Hepatocyte (in vitro differentiated cells): Measurements from ENCODE around the gene PRKCZ. TPM values are rescaled to one million over a fixed set of nuclear protein-coding genes. Genes with fewer than 3 reads are reported as not detected.

Source experiments
- DNase-seq: peaks from one replicate; pipeline ENCODE4 v3.0.0-alpha.2; 2016; ENCODE audit warnings: low spot score
- H2AFZ ChIP-seq: fragments of 200-600 bp; sonication (generic); 2 replicates; pipeline ENCODE4 v1.6.0; 2016; ENCODE audit warnings: antibody characterized with exemption, mild to moderate bottlenecking
- H3K27ac ChIP-seq: fragments of 200-600 bp; sonication (generic); 2 replicates; pipeline ENCODE4 v1.5.1; 2016; ENCODE audit warnings: mild to moderate bottlenecking
- H3K27me3 ChIP-seq: fragments of 200-600 bp; sonication (generic); 2 replicates; pipeline ENCODE4 v1.6.1; 2016
- H3K36me3 ChIP-seq: fragments of 200-600 bp; sonication (generic); replicated peaks from 2 replicates; pipeline ENCODE4 v1.5.1; 2016; ENCODE audit warnings: low read depth; ENCODE audit not compliant: insufficient read depth
- H3K4me1 ChIP-seq: fragments of 200-600 bp; sonication (generic); 2 replicates; pipeline ENCODE4 v1.5.1; 2016; ENCODE audit warnings: mild to moderate bottlenecking, moderate library complexity; ENCODE audit not compliant: insufficient read depth
- H3K4me2 ChIP-seq: fragments of 200-600 bp; sonication (generic); 2 replicates; pipeline ENCODE4 v1.6.0; 2016
- H3K4me3 ChIP-seq: fragments of 200-600 bp; sonication (generic); 2 replicates; pipeline ENCODE4 v1.5.1; 2016; ENCODE audit warnings: mild to moderate bottlenecking
- H3K79me2 ChIP-seq: fragments of 200-600 bp; sonication (generic); 2 replicates; pipeline ENCODE4 v1.6.0; 2017; ENCODE audit warnings: mild to moderate bottlenecking
- H3K9me2 ChIP-seq: fragments of 200-600 bp; sonication (generic); replicated peaks from 2 replicates; pipeline ENCODE4 v1.6.0; 2017; ENCODE audit warnings: mild to moderate bottlenecking; ENCODE audit not compliant: insufficient read depth
- H3K9me3 ChIP-seq: fragments of 200-600 bp; sonication (generic); 2 replicates; pipeline ENCODE4 v1.5.1; 2016; ENCODE audit warnings: low read depth, mild to moderate bottlenecking
- H4K20me1 ChIP-seq: fragments of 200-600 bp; sonication (generic); 2 replicates; pipeline ENCODE4 v1.6.0; 2016; ENCODE audit warnings: mild to moderate bottlenecking; ENCODE audit not compliant: insufficient read depth, poor library complexity, severe bottlenecking
- EZH2 ChIP-seq: fragments of 200-600 bp; sonication (generic); IDR thresholded peaks from 2 replicates; pipeline ENCODE4 v1.6.1; 2016; ENCODE audit warnings: antibody characterized with exemption, mild to moderate bottlenecking, borderline replicate concordance
- EZH2phosphoT487 ChIP-seq: fragments of 200-600 bp; sonication (generic); IDR thresholded peaks from one replicate; pipeline ENCODE4 v1.6.1; 2018; ENCODE audit warnings: antibody characterized with exemption, mild to moderate bottlenecking, low read depth, moderate library complexity; ENCODE audit not compliant: unreplicated experiment, severe bottlenecking
- WGBS: methylation state at CpG from one replicate; pipeline ENCODE4 v1.1.6; 2016; ENCODE audit warnings: low lambda C conversion rate; ENCODE audit errors: missing lambda C conversion rate; 5-methylcytosine and 5-hydroxymethylcytosine counted together
- polyA plus RNA-seq: library from polyadenylated mRNA; unstranded; fragments of >200 nt; fragmentation: Nextera tagmentation; extraction: Ambion mirVana; gene quantifications from 2 replicates; pipeline ENCODE4 v1.2.1, GENCODE V29; 2016
- total RNA-seq: library from RNA; depleted of rRNA; stranded (reverse); fragments of >200 nt; gene quantifications from 2 replicates; pipeline ENCODE4 v1.2.3, GENCODE V29; 2014
- TF ChIP-seq, protein P1 (sequence below): fragments of 200-600 bp; sonication (generic); IDR thresholded peaks from 2 replicates; pipeline ENCODE4 v1.5.1; 2016; ENCODE audit warnings: antibody characterized with exemption, mild to moderate bottlenecking; ENCODE audit not compliant: poor library complexity

The PRKCZ gene
- total and polyA plus RNA-seq, 2 experiments from 2014 or later: 41.0 to 52.3 TPM

- Histone ChIP-seq H3K4me2 (no peak overlapping the region), H3K27me3 (no peaks in the 10 kb centered on the region), H3K9me3 (no peaks in the 10 kb centered on the region), H3K4me3 (no peak overlapping the region), H3K9me2 (no peaks in the 10 kb centered on the region), H2AFZ (no peak overlapping the region), H4K20me1 (peaks cover 2% of the 10 kb centered on the region), H3K27ac (no peak overlapping the region), H3K4me1 (no peaks in the 10 kb centered on the region), H3K36me3 (peaks cover 6% of the 10 kb centered on the region), H3K79me2 (peaks cover 42% of the 10 kb centered on the region)
- no peak for DNase-seq
- TF ChIP-seq, protein P1, sequence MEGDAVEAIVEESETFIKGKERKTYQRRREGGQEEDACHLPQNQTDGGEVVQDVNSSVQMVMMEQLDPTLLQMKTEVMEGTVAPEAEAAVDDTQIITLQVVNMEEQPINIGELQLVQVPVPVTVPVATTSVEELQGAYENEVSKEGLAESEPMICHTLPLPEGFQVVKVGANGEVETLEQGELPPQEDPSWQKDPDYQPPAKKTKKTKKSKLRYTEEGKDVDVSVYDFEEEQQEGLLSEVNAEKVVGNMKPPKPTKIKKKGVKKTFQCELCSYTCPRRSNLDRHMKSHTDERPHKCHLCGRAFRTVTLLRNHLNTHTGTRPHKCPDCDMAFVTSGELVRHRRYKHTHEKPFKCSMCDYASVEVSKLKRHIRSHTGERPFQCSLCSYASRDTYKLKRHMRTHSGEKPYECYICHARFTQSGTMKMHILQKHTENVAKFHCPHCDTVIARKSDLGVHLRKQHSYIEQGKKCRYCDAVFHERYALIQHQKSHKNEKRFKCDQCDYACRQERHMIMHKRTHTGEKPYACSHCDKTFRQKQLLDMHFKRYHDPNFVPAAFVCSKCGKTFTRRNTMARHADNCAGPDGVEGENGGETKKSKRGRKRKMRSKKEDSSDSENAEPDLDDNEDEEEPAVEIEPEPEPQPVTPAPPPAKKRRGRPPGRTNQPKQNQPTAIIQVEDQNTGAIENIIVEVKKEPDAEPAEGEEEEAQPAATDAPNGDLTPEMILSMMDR: no peak
- TF ChIP-seq EZH2phosphoT487 (no peak), EZH2 (no peak)
- WGBS: 98% methylated on average over 20 of the region's 20 CpGs
These were observed 30.7 kb downstream of the PRKCZ start for GRCh38 chr1:2080884-2081283.

- no peak for DNase-seq
- Histone ChIP-seq H3K27me3 (no peaks in the 10 kb centered on the region), H3K9me3 (no peaks in the 10 kb centered on the region), H3K4me1 (no peaks in the 10 kb centered on the region), H3K9me2 (no peaks in the 10 kb centered on the region), H2AFZ (no peak overlapping the region), H4K20me1 (peaks cover 7% of the 10 kb centered on the region), H3K36me3 (peaks cover 6% of the 10 kb centered on the region), H3K27ac (no peak overlapping the region), H3K4me3 (no peak overlapping the region), H3K79me2 (peaks cover 42% of the 10 kb centered on the region), H3K4me2 (no peak overlapping the region)
- no peak for TF ChIP-seq EZH2
- TF ChIP-seq, protein P1: no peak
- TF ChIP-seq EZH2phosphoT487: no peak
- 94% methylated on average over 3 of the region's 20 CpGs for WGBS
These were observed 31.2 kb downstream of the PRKCZ start for GRCh38 chr1:2081326-2081885.

DNA sequence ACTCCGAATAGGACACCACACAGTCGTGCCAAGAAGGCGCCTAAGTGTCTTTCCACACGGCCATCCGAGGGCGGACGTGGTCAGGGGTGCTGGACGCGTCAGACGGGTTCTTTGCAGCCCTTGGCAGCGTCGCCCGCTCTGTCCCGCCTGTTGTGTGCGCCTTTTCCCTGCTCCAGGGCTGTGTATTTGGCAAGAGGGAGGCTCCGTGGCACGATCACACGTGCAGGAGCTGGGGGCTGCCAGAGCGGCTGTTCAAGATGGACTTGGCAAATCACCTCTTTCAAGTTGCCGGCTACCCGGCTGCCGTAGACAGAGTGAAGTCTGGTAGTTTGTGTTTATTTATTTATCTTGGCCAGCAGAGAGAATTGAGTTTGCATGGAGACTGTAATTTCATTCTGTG, 31.9 kb downstream of the PRKCZ start:
- Histone ChIP-seq H3K79me2 (peaks cover 40% of the 10 kb centered on the region), H3K27ac (no peak overlapping the region), H3K4me2 (no peak overlapping the region), H3K4me1 (no peaks in the 10 kb centered on the region), H3K27me3 (no peaks in the 10 kb centered on the region), H2AFZ (no peak overlapping the region), H3K9me3 (no peaks in the 10 kb centered on the region), H3K9me2 (no peaks in the 10 kb centered on the region), H3K4me3 (no peak overlapping the region), H3K36me3 (peaks cover 6% of the 10 kb centered on the region), H4K20me1 (peaks cover 7% of the 10 kb centered on the region)
- TF ChIP-seq, protein P1: no peak
- TF ChIP-seq EZH2phosphoT487 (no peak), EZH2 (no peak)
- DNase-seq: no peak
- 98% methylated on average over 22 of the region's 22 CpGs for WGBS

- Histone ChIP-seq H3K4me2 (no peak overlapping the region), H3K4me1 (no peaks in the 10 kb centered on the region), H3K27ac (no peak overlapping the region), H4K20me1 (peaks cover 7% of the 10 kb centered on the region), H3K36me3 (no peaks in the 10 kb centered on the region), H3K79me2 (peaks cover 25% of the 10 kb centered on the region), H2AFZ (no peak overlapping the region), H3K4me3 (no peak overlapping the region), H3K27me3 (no peaks in the 10 kb centered on the region), H3K9me3 (no peaks in the 10 kb centered on the region), H3K9me2 (no peaks in the 10 kb centered on the region)
- no peak for DNase-seq
- 96% methylated on average over 18 of the region's 18 CpGs for WGBS
- TF ChIP-seq EZH2phosphoT487 (no peak), EZH2 (no peak)
- TF ChIP-seq, protein P1: no peak
These were observed 33.5 kb downstream of the PRKCZ start for GRCh38 chr1:2083666-2084065.
